GM19467 (cell line): ENCODE data around the gene PDE4D.

Experiments
- ATAC-seq: cut with Tn5 transposase; IDR thresholded peaks from one replicate; pipeline ENCODE4 v1.9.1; 2021; ENCODE audit warnings: mild to moderate bottlenecking, moderate library complexity; ENCODE audit not compliant: unreplicated experiment

Gene PDE4D

GRCh38 chr5:59173578-59173977 is 719.9 kb downstream of the PDE4D start:
- no peak for ATAC-seq

GRCh38 chr5:59171131-59171530 is 722.4 kb downstream of the PDE4D start:
- ATAC-seq, result no peak

- ATAC-seq, result no peak
Observed at GRCh38 chr5:59169768-59170150, 723.8 kb downstream of the PDE4D start.

GRCh38 chr5:59169081-59169767 is 724.3 kb downstream of the PDE4D start:
- no peak for ATAC-seq

DNA sequence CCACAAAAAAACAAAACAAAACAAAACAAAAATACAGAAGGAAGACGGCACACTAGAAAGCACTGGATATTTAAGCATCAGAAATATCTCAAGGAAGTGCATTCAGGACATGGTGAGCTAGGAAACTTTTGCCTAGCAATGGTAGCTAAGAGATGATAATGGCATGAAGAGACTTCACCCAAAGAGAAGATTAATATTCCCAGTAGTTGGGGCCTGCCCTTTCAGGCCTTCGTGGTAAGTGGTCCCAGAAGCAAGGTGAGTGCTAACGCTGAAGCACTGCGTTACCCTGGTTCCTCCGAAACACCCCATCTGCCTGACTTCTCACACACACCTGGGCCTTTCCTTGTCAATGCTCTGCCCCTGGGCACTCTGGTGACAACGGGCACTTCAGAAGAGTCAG is 725.5 kb downstream of the PDE4D start:
- no peak for ATAC-seq

DNA sequence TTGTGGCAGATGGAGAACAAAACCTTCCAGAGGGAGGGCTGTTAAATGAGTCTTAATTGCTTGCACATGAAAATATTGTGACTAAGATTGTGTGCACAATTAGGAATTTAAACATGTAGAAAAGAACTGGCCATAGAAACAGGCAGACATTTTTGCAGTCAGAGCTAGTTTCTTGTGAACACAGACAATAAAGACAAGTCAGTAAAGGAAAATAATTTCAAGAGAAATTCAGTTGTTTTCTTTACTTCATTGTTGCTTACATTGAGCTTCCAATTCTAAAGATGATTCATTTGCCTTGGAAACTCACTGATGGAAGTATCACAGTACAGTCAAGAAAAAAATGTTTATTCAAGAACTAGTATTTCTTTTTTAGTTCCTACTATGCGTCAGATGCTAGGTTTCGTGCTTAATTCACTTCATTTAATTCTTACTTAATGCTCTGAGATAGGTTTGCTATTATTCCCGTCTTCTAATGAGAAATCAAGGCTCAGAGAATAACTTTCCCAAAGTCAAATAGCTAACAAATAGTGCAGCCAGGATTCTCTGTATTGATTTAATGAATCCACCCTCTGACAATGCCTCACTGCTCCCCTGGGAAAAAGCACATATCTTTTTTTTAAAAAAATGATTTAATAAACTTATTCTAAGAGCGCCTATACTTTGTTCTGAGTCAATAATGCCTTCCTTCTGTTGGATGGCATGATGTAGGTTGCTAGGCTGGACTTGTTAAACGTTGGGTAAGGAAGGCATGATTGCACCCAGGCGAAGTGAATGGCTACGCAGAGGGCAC is 729.3 kb downstream of the PDE4D start:
- no peak for ATAC-seq

DNA sequence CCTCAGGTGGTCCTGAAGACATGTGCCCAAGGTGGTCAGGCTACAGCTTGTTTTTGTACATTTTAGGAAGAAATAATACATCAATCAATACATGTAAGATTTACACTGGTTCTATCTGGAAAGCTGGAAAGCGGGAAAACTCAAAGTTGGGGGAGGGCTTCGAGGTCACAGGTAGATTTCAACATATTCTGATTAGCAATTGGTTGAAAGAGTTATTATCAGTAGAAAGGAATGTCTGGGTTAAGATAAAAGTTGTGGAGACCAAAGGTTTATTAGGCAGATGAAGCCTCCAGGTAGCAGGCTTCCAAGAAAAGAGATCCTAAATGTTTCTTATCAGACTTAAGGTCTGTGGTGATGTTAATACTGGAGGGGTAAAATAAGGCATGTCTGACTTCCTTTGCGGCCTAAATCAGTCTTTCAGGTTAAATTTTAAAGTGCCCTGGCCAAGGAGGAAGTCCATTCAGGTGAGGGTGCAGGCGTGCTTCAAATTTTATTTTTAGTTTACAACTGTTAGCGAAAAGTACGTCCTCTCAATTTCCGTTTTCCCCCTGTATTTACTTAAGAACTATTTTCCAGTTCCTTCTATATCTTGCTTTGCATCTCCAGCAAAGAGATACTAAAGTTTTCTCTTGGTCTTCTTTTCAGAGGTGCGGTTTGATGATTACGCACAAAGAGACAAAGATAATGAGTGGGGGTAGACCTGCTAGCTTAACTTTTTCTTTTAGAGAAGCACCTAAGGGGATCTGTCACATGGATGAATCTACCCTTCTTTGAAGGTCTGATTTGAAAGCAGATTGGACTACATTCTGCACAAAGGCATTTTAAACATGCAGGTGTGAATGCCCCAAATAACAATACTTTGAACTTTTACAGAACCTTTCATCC is 732.1 kb downstream of the PDE4D start:
- no peak for ATAC-seq

GRCh38 chr5:59158637-59159391 is 734.7 kb downstream of the PDE4D start:
- no peak for ATAC-seq

DNA sequence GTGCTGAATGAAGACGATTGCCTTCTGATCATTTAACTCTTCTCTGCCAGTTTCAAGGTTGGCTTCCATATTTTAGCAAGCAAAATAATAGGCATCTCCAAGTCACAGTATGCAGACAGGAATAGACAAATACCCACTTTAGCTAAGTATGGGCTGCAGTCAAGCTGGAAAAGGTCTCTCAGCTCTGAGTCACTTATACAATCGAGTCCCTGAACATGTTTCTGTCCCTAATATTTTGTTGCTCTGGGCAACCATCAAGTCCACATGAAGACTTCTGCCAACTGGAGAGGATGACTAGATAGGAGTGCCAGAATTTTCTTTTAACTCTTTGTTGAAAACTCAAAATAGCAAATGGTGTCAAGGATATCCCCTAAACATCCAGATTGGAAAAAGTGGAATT is 735.4 kb downstream of the PDE4D start:
- no peak for ATAC-seq

GRCh38 chr5:59157068-59157467 is 736.5 kb downstream of the PDE4D start:
- ATAC-seq, result no peak

DNA sequence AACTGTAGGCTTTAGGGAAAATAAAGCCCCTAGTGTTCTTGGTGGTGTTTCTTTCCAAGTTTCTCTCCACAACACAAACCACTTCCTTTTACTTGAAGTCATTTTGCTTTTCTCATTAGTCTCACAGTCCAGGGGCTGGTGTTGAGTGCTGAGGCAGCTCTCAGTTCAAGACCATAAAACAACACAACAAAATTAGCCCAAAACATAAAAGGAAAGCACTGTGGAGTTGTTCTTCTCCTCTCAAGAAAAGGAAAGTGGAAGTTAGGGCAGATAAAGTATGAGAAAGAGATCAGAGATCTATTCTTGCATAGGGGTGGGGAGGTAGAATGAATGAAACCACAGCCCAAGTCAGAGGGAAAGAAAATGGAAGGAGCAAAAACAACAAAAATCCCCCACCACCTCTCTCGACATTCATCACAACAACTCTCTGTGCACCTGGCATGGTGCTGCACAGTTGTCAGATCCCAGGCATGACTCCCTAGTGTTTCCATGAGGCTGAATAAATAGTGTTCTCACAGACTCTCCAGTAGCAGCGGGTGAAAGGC is 740.8 kb downstream of the PDE4D start:
- ATAC-seq, result no peak

DNA sequence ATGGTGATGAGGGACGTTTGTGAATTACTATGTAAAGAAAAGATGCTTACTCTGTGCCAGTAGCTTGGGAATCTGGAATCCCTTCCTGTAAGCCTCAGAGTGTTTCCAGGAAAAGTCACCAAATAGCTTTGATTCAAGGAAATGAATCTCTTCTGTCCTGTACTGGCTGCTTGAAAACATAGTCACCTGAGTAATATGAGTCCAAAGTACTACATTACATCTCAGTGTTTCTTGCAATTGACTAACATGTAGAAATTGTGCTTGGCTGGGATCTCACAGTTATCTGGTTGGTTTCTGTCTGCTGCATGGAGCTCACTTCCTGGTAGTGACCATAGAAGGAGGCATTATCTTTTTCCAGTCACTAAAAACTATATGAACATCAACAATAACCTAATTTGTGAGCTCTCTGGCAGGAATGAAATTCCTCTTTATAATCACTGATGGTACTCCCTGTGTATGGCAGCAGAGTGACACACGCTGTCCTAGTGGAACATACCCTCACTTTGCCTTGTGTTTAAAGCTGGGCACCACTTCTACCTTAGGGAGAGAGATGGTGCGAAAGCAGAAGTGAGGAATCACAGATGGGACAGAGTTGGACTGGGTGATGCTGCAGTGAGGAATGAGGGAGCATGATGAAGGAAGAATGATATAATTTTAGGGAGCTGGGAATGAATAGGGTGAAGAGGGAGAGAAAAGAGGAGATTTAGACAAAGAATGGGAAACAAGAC is 742.2 kb downstream of the PDE4D start:
- no peak for ATAC-seq

DNA sequence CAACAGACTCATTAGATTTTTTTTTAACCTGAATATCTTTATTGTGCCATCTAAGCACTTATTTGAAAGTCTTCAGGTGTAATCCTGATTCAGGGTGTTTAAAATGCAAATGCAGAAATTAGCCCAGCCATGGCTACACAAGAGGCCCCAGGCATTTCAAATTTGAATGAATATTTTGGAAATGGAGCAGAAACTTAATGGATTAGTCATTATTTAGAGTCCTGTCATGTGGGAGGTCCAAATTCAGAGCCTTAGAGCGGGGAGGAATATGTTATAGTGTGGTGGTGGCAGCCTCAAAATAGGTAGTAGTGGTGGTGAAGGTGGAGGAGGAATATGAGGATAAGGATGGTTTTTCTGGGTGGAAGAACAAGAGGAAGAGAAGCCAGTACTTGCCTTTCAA is 743.7 kb downstream of the PDE4D start:
- no peak for ATAC-seq

DNA sequence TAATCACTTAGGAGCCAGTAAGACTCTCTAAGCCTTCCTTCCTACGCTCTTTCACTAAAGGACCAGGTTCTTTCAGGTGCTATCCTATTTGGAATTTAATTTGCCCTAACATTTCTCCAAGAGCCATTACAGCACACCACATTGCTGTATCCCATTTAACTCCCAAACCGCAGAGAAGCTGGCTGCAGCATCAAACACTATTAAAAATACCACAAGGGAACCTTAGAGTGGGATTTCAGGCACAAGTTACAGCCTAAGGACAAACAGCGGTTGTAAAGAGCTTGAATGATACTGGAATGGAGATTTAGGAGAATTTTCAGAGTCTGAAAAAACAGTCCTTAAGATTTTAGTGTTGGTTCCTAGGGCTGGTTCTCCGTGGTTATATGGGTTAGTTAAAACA is 744.3 kb downstream of the PDE4D start:
- no peak for ATAC-seq

DNA sequence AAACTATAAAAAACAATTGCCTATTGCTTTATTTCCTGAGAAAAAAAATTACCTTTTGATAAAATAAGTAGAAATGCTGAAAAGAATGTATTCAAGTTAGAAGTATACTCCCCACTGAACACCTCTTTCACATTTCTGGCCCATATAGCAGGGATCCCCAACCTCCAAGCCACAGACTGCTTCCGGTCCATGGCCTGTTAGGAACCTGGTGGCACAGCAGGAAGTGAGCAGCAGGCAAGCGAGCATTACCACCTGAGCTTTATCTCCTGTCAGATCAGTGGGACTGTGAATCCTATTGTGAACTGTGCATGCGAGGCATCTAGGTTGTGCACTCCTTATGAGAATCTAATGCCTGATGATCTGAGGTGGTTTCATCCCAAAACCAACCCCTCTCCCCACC is 746.8 kb downstream of the PDE4D start:
- ATAC-seq, result no peak

GRCh38 chr5:59143926-59144333 is 749.6 kb downstream of the PDE4D start:
- ATAC-seq, result peak; percentile 92

GRCh38 chr5:59142927-59143326 is 750.6 kb downstream of the PDE4D start:
- ATAC-seq, result no peak

GRCh38 chr5:59142138-59142537 is 751.4 kb downstream of the PDE4D start:
- ATAC-seq, result no peak

GRCh38 chr5:59140133-59140532 is 753.4 kb downstream of the PDE4D start:
- no peak for ATAC-seq

- no peak for ATAC-seq
Observed at GRCh38 chr5:59139695-59140094, 753.8 kb downstream of the PDE4D start.
